ENCODE data around the gene ABHD8. TPM values are rescaled to one million over a fixed set of nuclear protein-coding genes. Genes with fewer than 3 reads are reported as not detected.

The ABHD8 gene
- total RNA-seq, 1 donor from 2014 or later, result 6.8 TPM

GRCh38 chr19:17333611-17334413 lies 30.6 kb upstream of the ABHD8 start:
- no peaks in the 10 kb centered on the region for H3K27me3 ChIP-seq (ENCODE audit: control insufficient read depth in 3 of 3, insufficient read depth in 3 of 3, low read length in 3 of 3)
- H3K36me3 ChIP-seq (ENCODE audit: control insufficient read depth in 3 of 3, insufficient read depth in 3 of 3, low read length in 3 of 3), result peaks cover 11 to 29% (median 16%) of the 10 kb centered on the region in 3 donors
- H3K9ac ChIP-seq (ENCODE audit: low read depth in 1 of 3, low read length in 3 of 3), result peak overlapping the region; percentile 73 to 89 (median 81)
- peaks cover 26 to 38% (median 26%) of the 10 kb centered on the region in 3 donors for H3K4me1 ChIP-seq (ENCODE audit: control insufficient read depth in 3 of 3, insufficient read depth in 3 of 3, low read length in 3 of 3)
- peak overlapping the region; percentile 42 for H3K27ac ChIP-seq (ENCODE audit: low read depth, low read length)
- H3K4me3 ChIP-seq (ENCODE audit: low read length in 3 of 3), result peak overlapping the region; percentile 81 to 85 (median 84)
- no peaks in the 10 kb centered on the region for H3K9me3 ChIP-seq (ENCODE audit: control insufficient read depth in 3 of 3, low read length in 3 of 3)

- no peaks in the 10 kb centered on the region for H3K9me3 ChIP-seq (ENCODE audit: control insufficient read depth in 3 of 3, low read length in 3 of 3)
Measured at GRCh38 chr19:17332677-17333581, 29.7 kb upstream of the ABHD8 start.

GRCh38 chr19:17332360-17332676 lies 29.1 kb upstream of the ABHD8 start:
- H3K27me3 ChIP-seq (ENCODE audit: control insufficient read depth in 3 of 3, insufficient read depth in 3 of 3, low read length in 3 of 3), result no peaks in the 10 kb centered on the region
- H3K36me3 ChIP-seq (ENCODE audit: control insufficient read depth in 3 of 3, insufficient read depth in 3 of 3, low read length in 3 of 3), result peaks cover 16 to 25% (median 19%) of the 10 kb centered on the region in 3 donors
- no peak overlapping the region for H3K4me3 ChIP-seq (ENCODE audit: low read length in 3 of 3)
- H3K9ac ChIP-seq (ENCODE audit: low read depth in 1 of 3, low read length in 3 of 3), result no peak overlapping the region
- peaks cover 15 to 23% (median 17%) of the 10 kb centered on the region in 3 donors for H3K4me1 ChIP-seq (ENCODE audit: control insufficient read depth in 3 of 3, insufficient read depth in 3 of 3, low read length in 3 of 3)
- no peaks in the 10 kb centered on the region for H3K9me3 ChIP-seq (ENCODE audit: control insufficient read depth in 3 of 3, low read length in 3 of 3)
- no peak overlapping the region for H3K27ac ChIP-seq (ENCODE audit: low read depth, low read length)

More at GRCh38 chr19:17332677-17333581, 29.7 kb upstream of the ABHD8 start:
- Histone ChIP-seq H3K27ac (ENCODE audit: low read depth, low read length) (no peak overlapping the region), H3K4me3 (ENCODE audit: low read length in 3 of 3) (no peak overlapping the region), H3K36me3 (ENCODE audit: control insufficient read depth in 3 of 3, insufficient read depth in 3 of 3, low read length in 3 of 3) (peaks cover 11 to 25% (median 14%) of the 10 kb centered on the region in 3 donors), H3K27me3 (ENCODE audit: control insufficient read depth in 3 of 3, insufficient read depth in 3 of 3, low read length in 3 of 3) (no peaks in the 10 kb centered on the region), H3K4me1 (ENCODE audit: control insufficient read depth in 3 of 3, insufficient read depth in 3 of 3, low read length in 3 of 3) (peaks cover 19 to 29% (median 22%) of the 10 kb centered on the region in 3 donors), H3K9ac (ENCODE audit: low read depth in 1 of 3, low read length in 3 of 3) (no peak overlapping the region)

- Histone ChIP-seq H3K27ac (ENCODE audit: low read depth, low read length) (no peak overlapping the region), H3K4me1 (ENCODE audit: control insufficient read depth in 3 of 3, insufficient read depth in 3 of 3, low read length in 3 of 3) (peaks cover 13 to 16% (median 14%) of the 10 kb centered on the region in 3 donors), H3K4me3 (ENCODE audit: low read length in 3 of 3) (no peak overlapping the region), H3K36me3 (ENCODE audit: control insufficient read depth in 3 of 3, insufficient read depth in 3 of 3, low read length in 3 of 3) (peaks cover 19 to 33% (median 20%) of the 10 kb centered on the region in 3 donors), H3K9ac (ENCODE audit: low read depth in 1 of 3, low read length in 3 of 3) (no peak overlapping the region), H3K9me3 (ENCODE audit: control insufficient read depth in 3 of 3, low read length in 3 of 3) (no peaks in the 10 kb centered on the region), H3K27me3 (ENCODE audit: control insufficient read depth in 3 of 3, insufficient read depth in 3 of 3, low read length in 3 of 3) (no peaks in the 10 kb centered on the region)
Measured at GRCh38 chr19:17331045-17331558, 27.9 kb upstream of the ABHD8 start.

- no peak overlapping the region for H3K4me3 ChIP-seq (ENCODE audit: low read length in 3 of 3)
Measured at GRCh38 chr19:17330262-17331044, 27.2 kb upstream of the ABHD8 start.

GRCh38 chr19:17329366-17330261 lies 26.4 kb upstream of the ABHD8 start:
- peaks cover 19 to 33% (median 23%) of the 10 kb centered on the region in 3 donors for H3K36me3 ChIP-seq (ENCODE audit: control insufficient read depth in 3 of 3, insufficient read depth in 3 of 3, low read length in 3 of 3)
- no peaks in the 10 kb centered on the region for H3K27me3 ChIP-seq (ENCODE audit: control insufficient read depth in 3 of 3, insufficient read depth in 3 of 3, low read length in 3 of 3)
- H3K9ac ChIP-seq (ENCODE audit: low read depth in 1 of 3, low read length in 3 of 3), result no peak overlapping the region
- H3K4me1 ChIP-seq (ENCODE audit: control insufficient read depth in 3 of 3, insufficient read depth in 3 of 3, low read length in 3 of 3), result peaks cover 5 to 7% (median 7%) of the 10 kb centered on the region in 3 donors
- no peaks in the 10 kb centered on the region for H3K9me3 ChIP-seq (ENCODE audit: control insufficient read depth in 3 of 3, low read length in 3 of 3)
- no peak overlapping the region for H3K4me3 ChIP-seq (ENCODE audit: low read length in 3 of 3)
- no peak overlapping the region for H3K27ac ChIP-seq (ENCODE audit: low read depth, low read length)

More at GRCh38 chr19:17330262-17331044, 27.2 kb upstream of the ABHD8 start:
- H3K4me1 ChIP-seq (ENCODE audit: control insufficient read depth in 3 of 3, insufficient read depth in 3 of 3, low read length in 3 of 3), result peaks cover 12 to 14% (median 13%) of the 10 kb centered on the region in 3 donors
- peaks cover 19 to 33% (median 20%) of the 10 kb centered on the region in 3 donors for H3K36me3 ChIP-seq (ENCODE audit: control insufficient read depth in 3 of 3, insufficient read depth in 3 of 3, low read length in 3 of 3)
- H3K27me3 ChIP-seq (ENCODE audit: control insufficient read depth in 3 of 3, insufficient read depth in 3 of 3, low read length in 3 of 3), result no peaks in the 10 kb centered on the region
- H3K27ac ChIP-seq (ENCODE audit: low read depth, low read length), result no peak overlapping the region
- no peaks in the 10 kb centered on the region for H3K9me3 ChIP-seq (ENCODE audit: control insufficient read depth in 3 of 3, low read length in 3 of 3)
- no peak overlapping the region for H3K9ac ChIP-seq (ENCODE audit: low read depth in 1 of 3, low read length in 3 of 3)

- H3K4me1 ChIP-seq (ENCODE audit: control insufficient read depth in 3 of 3, insufficient read depth in 3 of 3, low read length in 3 of 3), result peaks cover 1 to 2% (median 2%) of the 10 kb centered on the region in 3 donors
- H3K9ac ChIP-seq (ENCODE audit: low read depth in 1 of 3, low read length in 3 of 3), result no peak overlapping the region
- H3K4me3 ChIP-seq (ENCODE audit: low read length in 3 of 3), result no peak overlapping the region
- H3K27ac ChIP-seq (ENCODE audit: low read depth, low read length), result no peak overlapping the region
- H3K27me3 ChIP-seq (ENCODE audit: control insufficient read depth in 3 of 3, insufficient read depth in 3 of 3, low read length in 3 of 3), result no peaks in the 10 kb centered on the region
- no peaks in the 10 kb centered on the region for H3K9me3 ChIP-seq (ENCODE audit: control insufficient read depth in 3 of 3, low read length in 3 of 3)
- peaks cover 19 to 33% (median 23%) of the 10 kb centered on the region in 3 donors for H3K36me3 ChIP-seq (ENCODE audit: control insufficient read depth in 3 of 3, insufficient read depth in 3 of 3, low read length in 3 of 3)
Measured at GRCh38 chr19:17328517-17329365, 25.5 kb upstream of the ABHD8 start.
